ENCODE data around the gene FRMPD1.

DNA sequence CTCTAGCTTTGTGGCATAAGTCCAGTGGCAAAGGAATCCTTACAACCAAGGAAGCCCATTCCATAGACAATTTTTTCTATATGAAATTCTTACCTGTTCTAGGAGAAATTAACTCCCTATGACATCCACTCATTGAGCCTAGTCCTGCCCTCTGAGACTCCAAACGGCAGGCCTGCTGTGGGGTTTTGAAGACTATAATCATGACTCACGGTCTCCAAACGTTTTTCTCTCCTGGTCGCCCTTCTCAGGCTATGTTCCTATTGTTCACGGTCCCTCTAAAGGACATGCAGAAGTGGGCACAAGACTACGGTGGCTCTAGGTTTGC, 133.5 kb downstream of the FRMPD1 start:
- TF ChIP-seq, protein P1, sequence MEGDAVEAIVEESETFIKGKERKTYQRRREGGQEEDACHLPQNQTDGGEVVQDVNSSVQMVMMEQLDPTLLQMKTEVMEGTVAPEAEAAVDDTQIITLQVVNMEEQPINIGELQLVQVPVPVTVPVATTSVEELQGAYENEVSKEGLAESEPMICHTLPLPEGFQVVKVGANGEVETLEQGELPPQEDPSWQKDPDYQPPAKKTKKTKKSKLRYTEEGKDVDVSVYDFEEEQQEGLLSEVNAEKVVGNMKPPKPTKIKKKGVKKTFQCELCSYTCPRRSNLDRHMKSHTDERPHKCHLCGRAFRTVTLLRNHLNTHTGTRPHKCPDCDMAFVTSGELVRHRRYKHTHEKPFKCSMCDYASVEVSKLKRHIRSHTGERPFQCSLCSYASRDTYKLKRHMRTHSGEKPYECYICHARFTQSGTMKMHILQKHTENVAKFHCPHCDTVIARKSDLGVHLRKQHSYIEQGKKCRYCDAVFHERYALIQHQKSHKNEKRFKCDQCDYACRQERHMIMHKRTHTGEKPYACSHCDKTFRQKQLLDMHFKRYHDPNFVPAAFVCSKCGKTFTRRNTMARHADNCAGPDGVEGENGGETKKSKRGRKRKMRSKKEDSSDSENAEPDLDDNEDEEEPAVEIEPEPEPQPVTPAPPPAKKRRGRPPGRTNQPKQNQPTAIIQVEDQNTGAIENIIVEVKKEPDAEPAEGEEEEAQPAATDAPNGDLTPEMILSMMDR (IDR thresholded peaks at IDR 0.05; ENCODE audit: poor library complexity, severe bottlenecking), result no peak
- TF ChIP-seq SMC3 (conservative IDR thresholded peaks at IDR 0.05; ENCODE audit: poor library complexity) (no peak), EZH2 (IDR thresholded peaks at IDR 0.05; ENCODE audit: borderline replicate concordance, insufficient read depth, low read length, poor library complexity, severe bottlenecking) (no peak), REST (IDR thresholded peaks at IDR 0.05; ENCODE audit: borderline replicate concordance) (no peak)
